HG03025 (cell line): ENCODE results near the gene PRPF6.
A peak's percentile ranks its signal among the peaks of the same experiment; 100 is the strongest.
"Not testable (repeated sequence)": the region's sequence is repeated elsewhere in the genome, so short reads cannot be mapped to it uniquely, and the experiment has no call there.

Source experiments
- ATAC-seq: cut with Tn5 transposase; IDR thresholded peaks from one replicate; pipeline ENCODE4 v1.9.1; 2021; ENCODE audit warnings: mild to moderate bottlenecking, moderate library complexity; ENCODE audit not compliant: unreplicated experiment, low FRiP score

The PRPF6 gene

GRCh38 chr20:63971960-63972311, 9.0 kb upstream of the PRPF6 start:
- not testable (repeated sequence) for ATAC-seq

GRCh38 chr20:63972312-63973159, 8.4 kb upstream of the PRPF6 start:
- no peak for ATAC-seq

GRCh38 chr20:63973160-63973479, 7.8 kb upstream of the PRPF6 start:
- ATAC-seq, result no peak

GRCh38 chr20:63973636-63974401, 7.1 kb upstream of the PRPF6 start:
- ATAC-seq, result no peak

GRCh38 chr20:63974402-63975200, 6.3 kb upstream of the PRPF6 start:
- no peak for ATAC-seq

- ATAC-seq, result not testable (repeated sequence)
These were observed 4.4 kb upstream of the PRPF6 start for GRCh38 chr20:63976511-63976910.

GRCh38 chr20:63976980-63977738, 3.8 kb upstream of the PRPF6 start:
- no peak for ATAC-seq

GRCh38 chr20:63977739-63978276, 3.1 kb upstream of the PRPF6 start:
- ATAC-seq, result no peak

GRCh38 chr20:63978319-63979228, 2.4 kb upstream of the PRPF6 start:
- peak; percentile 29 for ATAC-seq

- ATAC-seq, result no peak
These were observed 1.7 kb upstream of the PRPF6 start for GRCh38 chr20:63979229-63979556.

GRCh38 chr20:63979557-63980316, 1.2 kb upstream of the PRPF6 start, which contains the start of gene SAMD10:
Gene SAMD10, minus strand, starts transcription at chr20:63979642. Its CDS starts 175 bp downstream, at chr20:63979467.
- no peak for ATAC-seq

- ATAC-seq, result peak; percentile 6
These were observed 571 bp upstream of the PRPF6 start for GRCh38 chr20:63980317-63980805.

GRCh38 chr20:63982937-63983336, 2.0 kb downstream of the PRPF6 start:
- ATAC-seq, result no peak

GRCh38 chr20:64000906-64001305, 20.0 kb downstream of the PRPF6 start:
- ATAC-seq, result no peak

GRCh38 chr20:64001607-64002011, 20.7 kb downstream of the PRPF6 start:
- no peak for ATAC-seq

- ATAC-seq, result no peak
These were observed 23.2 kb downstream of the PRPF6 start for GRCh38 chr20:64003960-64004725.

- no peak for ATAC-seq
These were observed 24.5 kb downstream of the PRPF6 start for GRCh38 chr20:64005394-64005793.
